Natural killer cell treated with Interleukin-12 subunit alpha and Interleukin-12 subunit beta and Interleukin-15 and Interleukin-18, amount 100 ng/mL, for 72 hours (primary cell): ENCODE measurements around the gene MAP4K2. TPM values are rescaled to one million over a fixed set of nuclear protein-coding genes. Genes with fewer than 3 reads are reported as not detected.
"Not testable (repeated sequence)": the region's sequence is repeated elsewhere in the genome, so short reads cannot be mapped to it uniquely, and the experiment has no call there.

Experiments used
- ATAC-seq, 2 donors: fragments of 150-1000 bp; cut with Tn5 transposase in 1 of 2; sonication (Bioruptor Pico), chemical (Tn5 transposase) in 1 of 2; 2 replicates each; pipeline ENCODE4 v1.10.0; 2021
- DNase-seq: peaks from one replicate; pipeline ENCODE4 v3.0.0; 2022; ENCODE audit warnings: low spot score
- H3K27ac Mint-ChIP-seq, 2 donors: 1 replicate in 1 of 2; 2 replicates in 1 of 2; pipeline ENCODE4 v1.8.0; 2022; ENCODE audit warnings: mixed read lengths in 2 of 2, mild to moderate bottlenecking in 1 of 2, moderate library complexity in 1 of 2
- H3K27me3 Mint-ChIP-seq, 2 donors: 1 replicate in 1 of 2; 2 replicates in 1 of 2; pipeline ENCODE4 v1.8.0; 2022; ENCODE audit warnings: mixed read lengths in 2 of 2
- H3K36me3 Mint-ChIP-seq: one replicate; pipeline ENCODE4 v1.8.0; 2022; ENCODE audit warnings: mixed read lengths
- H3K4me1 Mint-ChIP-seq, 2 donors: 1 replicate in 1 of 2; 2 replicates in 1 of 2; pipeline ENCODE4 v1.8.0; 2022; ENCODE audit warnings: low read depth in 2 of 2, mixed read lengths in 2 of 2, mild to moderate bottlenecking in 1 of 2
- H3K4me3 Mint-ChIP-seq: one replicate; pipeline ENCODE4 v1.8.0; 2022; ENCODE audit warnings: mixed read lengths
- H3K9me3 Mint-ChIP-seq: 2 replicates; pipeline ENCODE4 v1.8.0; 2022; ENCODE audit warnings: mixed read lengths
- total RNA-seq, 2 donors: library from RNA; stranded (reverse); gene quantifications; one replicate each; pipeline ENCODE4 v1.2.3, GENCODE V29; 2022

MAP4K2 gene
- 10 to 100 TPM; 17.6 to 47.1 TPM for total RNA-seq

DNA sequence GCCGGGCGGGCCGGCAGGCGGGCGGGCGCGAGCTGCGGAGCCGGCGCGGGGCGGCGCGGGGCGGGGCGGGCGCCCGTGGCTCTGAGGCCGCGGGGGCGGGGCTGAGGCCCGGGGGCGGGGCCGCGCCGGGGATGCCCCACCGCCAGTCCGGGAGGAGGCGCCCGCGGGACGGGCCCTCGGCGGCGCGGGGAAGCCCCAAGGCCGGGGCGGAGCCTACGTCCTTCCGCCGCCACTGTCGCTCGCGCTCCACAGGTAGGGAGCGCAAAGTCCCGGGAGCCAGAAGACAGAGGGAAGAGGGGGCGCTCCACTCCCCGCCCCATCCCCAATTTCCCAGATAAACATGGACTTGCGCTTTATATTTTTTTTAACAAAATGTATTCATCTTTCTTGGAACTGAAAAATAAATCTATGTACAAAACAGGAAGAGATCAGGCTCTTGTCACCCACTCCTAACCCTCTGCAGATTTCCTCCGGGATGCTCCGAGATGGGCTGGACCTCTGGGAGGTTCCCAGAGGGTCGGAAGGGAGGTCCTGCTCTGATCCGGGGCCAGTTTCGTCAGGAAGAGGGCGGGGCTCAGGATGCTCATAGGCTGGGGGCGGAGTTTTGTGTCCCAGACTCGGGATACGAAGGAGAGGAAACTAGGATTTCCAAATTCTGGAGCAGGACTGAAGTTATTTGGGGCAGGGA is at the start of gene MAP4K2:
Gene MAP4K2 (minus strand): TSS at position 57 of the 688 bp plus-strand sequence. CDS start 65 bp downstream, outside the sequence.
- Mint-ChIP-seq H3K36me3 (no peaks in the 10 kb centered on the region), H3K4me1 (peaks cover 11 to 13% of the 10 kb centered on the region in 2 donors), H3K4me3 (peak within 1 kb of the TSS; percentile 92), H3K9me3 (no peaks in the 10 kb centered on the region), H3K27me3 (no peaks in the 10 kb centered on the region), H3K27ac (peak within 1 kb of the TSS; percentile 70 to 92)
- ATAC-seq, result peak; percentile 97 to 98
- peak; percentile 91 for DNase-seq

DNA sequence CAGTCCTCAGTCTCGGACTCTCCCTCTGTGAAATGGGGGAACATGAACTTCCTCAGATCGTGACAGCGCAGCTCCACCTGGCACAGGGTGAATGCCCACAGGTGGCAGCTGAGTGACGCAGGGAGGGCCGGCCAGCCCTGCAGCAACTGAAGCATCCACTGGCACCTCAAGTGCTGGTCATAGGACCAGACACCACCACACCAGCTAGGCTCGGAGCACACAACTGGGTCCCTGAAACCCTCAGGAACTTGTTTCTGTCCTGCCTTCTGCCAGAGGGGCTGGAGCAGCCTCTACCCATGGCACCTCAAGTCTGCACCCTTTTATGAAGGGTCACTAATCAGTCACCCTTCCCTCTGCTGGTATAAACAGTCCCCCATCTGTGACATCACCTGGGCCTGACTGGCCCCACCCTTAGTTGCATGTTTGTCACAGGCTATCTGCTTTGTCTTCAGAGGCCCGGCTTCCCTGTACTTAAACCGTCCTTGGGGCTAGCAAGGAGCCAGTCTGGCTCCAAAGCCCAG is 48.9 kb upstream of the MAP4K2 start:
- no peak for DNase-seq
- Mint-ChIP-seq H3K27ac (peak overlapping the region; percentile 78 to 92), H3K9me3 (no peaks in the 10 kb centered on the region), H3K4me1 (peaks cover 75 to 76% of the 10 kb centered on the region in 2 donors), H3K27me3 (no peaks in the 10 kb centered on the region), H3K36me3 (peaks cover 6% of the 10 kb centered on the region), H3K4me3 (peak overlapping the region; percentile 80)
- no peak for ATAC-seq

DNA sequence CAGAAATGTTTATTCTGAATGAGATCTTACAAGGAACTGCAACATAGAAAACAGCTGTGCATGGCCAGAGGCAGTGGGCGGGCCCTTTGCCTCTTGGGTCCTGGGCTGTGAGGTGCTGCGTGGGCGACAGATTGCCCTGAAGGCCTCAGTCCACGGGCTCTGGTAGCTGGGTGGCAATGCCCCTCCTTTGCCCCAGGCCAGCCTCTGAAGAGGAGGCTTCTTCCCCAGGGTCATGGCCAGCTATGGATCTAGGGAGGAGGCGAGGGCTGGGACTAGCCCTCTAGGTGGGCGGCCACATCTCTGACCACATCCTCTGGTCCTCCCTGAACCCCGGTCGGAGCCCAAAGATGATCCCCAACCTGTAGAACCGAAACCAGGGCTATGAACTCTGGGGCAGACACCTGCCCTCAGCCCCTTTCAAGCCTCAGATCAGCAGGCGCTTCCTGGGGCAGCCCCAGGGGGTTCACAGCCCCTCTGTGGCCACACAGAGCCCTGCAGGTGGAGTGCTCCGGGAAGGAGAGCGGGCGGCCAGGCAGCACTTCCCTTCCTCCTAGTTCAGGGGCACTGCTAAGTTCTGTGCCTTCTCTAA is 48.1 kb upstream of the MAP4K2 start:
- ATAC-seq (peak; percentile 62 to 74), DNase-seq (peak; percentile 89)
- Mint-ChIP-seq H3K4me1 (peaks cover 69 to 71% of the 10 kb centered on the region in 2 donors), H3K4me3 (peak overlapping the region; percentile 80), H3K9me3 (no peaks in the 10 kb centered on the region), H3K27me3 (no peaks in the 10 kb centered on the region), H3K27ac (peak overlapping the region; percentile 78 to 92), H3K36me3 (peaks cover 6% of the 10 kb centered on the region)

DNA sequence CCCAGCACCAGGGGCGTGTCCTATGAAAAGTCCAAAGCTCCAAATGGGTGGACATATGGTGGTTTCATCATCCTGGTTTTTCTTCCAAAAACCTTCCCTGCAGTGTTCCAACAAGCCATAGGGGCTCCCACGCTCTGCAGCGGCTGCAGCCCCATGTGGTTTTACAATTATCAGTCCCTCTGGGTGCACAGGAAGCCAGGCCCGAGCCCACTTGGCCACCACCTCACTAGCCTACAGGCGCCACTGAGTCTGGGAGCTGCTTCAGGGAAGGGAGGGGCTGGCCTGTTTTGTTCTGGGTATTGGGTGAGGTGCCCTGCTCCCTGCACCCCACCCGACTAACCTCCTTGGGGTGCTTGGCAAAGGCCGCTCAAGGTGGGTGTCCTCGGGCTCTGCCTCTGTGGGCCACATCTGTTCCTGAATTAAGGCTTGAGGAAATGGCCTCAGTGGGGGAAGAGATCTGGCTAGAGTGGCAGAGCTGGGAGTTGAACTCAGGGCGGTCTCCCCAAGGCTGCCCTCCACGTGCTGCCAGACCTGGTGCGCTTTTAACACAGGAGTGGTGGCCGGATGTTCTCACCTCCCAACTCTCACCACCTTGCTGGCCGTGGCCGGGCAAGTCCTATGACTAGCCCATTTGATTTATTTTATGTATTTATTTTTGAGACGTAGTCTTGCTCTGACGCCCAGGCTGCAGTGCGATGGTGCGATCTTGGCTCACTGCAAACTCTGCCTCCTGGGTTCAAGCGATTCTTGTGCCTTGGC is 46.8 kb upstream of the MAP4K2 start:
- Mint-ChIP-seq H3K27ac (peak overlapping the region; percentile 46 to 69), H3K4me3 (no peak overlapping the region), H3K9me3 (no peaks in the 10 kb centered on the region)

DNA sequence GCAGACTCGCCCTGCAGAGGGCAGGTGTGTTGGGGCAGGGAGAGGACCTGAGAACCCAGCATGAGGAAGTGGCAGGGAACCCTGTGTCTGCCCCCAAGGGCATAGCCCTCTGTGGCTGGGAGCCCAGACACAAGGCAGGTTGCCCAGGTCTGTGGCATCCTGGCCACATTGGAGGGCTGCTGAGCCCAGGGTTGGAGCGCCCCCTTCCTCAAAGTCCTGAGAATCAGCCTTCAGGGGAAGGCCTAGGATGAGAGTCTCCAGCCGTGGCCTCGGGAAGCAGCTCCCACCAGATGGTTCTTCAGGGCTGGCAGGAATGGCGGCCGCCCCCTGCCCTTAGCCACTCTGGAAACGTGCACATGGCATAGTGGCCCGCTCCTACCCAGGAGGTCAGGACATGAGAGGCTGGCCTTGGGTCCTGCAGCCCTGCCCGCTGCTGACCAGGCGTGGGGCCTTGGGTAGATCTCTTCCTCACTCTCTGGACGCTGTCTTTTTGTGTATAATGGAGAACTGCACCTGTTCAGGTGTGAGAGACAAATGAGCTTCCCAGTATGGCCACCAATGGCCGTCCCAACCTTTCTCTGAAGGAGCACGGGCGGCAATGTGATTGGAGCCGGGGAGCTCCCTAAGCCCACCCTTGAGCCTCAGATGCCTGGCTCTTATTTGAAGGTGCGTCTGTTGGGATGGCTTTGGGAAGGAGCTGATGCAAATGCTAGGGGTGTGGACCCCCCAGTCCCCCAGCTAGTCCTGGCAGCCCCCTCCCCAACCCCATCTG is 46.0 kb upstream of the MAP4K2 start:
- ATAC-seq (no peak), DNase-seq (no peak)
- peaks cover 57 to 59% of the 10 kb centered on the region in 2 donors for H3K4me1 Mint-ChIP-seq
- no peaks in the 10 kb centered on the region for H3K27me3 Mint-ChIP-seq
- peak overlapping the region; percentile 27 for H3K4me3 Mint-ChIP-seq
- H3K36me3 Mint-ChIP-seq, result no peaks in the 10 kb centered on the region
- no peaks in the 10 kb centered on the region for H3K9me3 Mint-ChIP-seq
- peak overlapping the region; percentile 46 to 69 for H3K27ac Mint-ChIP-seq

More for the DNA sequence above, 46.8 kb upstream of the MAP4K2 start:
- Mint-ChIP-seq H3K36me3 (no peaks in the 10 kb centered on the region), H3K4me1 (peaks cover 62 to 64% of the 10 kb centered on the region in 2 donors), H3K27me3 (no peaks in the 10 kb centered on the region)
- DNase-seq (no peak), ATAC-seq (no peak)

DNA sequence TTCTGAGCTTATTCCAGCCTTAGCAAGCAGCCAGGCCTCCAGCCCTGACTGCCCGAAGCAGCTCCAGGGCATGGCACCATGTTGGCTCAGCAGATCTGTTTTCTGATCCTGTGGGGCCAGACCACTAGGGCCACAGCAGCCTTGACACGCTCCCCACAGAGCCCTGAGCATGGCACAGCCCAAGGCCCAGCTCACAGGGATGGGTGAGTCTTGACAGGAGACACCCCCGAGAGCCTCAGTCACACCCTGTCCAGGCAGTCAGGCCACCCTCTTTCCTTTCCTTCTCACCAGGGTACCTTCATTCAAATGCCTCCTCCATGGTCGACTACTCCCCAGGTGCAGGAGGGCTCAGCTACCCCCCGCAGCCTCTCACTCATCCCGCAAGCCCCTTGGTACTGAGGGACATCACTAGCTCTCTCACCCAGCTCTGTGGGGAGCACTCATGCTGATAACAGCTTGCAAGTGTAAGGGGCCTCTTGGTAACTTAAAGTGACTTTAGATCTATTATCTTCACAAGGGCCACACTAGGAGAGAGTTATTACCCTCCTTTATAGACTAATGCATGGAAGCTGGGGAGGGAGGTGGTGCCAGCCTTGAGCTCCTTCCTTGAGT is 45.3 kb upstream of the MAP4K2 start:
- H3K27ac Mint-ChIP-seq, result peak overlapping the region; percentile 46 to 69
- peaks cover 56 to 60% of the 10 kb centered on the region in 2 donors for H3K4me1 Mint-ChIP-seq
- peak overlapping the region; percentile 1 for H3K4me3 Mint-ChIP-seq
- H3K36me3 Mint-ChIP-seq, result no peaks in the 10 kb centered on the region
- H3K9me3 Mint-ChIP-seq, result no peaks in the 10 kb centered on the region
- ATAC-seq (no peak), DNase-seq (no peak)
- no peaks in the 10 kb centered on the region for H3K27me3 Mint-ChIP-seq

DNA sequence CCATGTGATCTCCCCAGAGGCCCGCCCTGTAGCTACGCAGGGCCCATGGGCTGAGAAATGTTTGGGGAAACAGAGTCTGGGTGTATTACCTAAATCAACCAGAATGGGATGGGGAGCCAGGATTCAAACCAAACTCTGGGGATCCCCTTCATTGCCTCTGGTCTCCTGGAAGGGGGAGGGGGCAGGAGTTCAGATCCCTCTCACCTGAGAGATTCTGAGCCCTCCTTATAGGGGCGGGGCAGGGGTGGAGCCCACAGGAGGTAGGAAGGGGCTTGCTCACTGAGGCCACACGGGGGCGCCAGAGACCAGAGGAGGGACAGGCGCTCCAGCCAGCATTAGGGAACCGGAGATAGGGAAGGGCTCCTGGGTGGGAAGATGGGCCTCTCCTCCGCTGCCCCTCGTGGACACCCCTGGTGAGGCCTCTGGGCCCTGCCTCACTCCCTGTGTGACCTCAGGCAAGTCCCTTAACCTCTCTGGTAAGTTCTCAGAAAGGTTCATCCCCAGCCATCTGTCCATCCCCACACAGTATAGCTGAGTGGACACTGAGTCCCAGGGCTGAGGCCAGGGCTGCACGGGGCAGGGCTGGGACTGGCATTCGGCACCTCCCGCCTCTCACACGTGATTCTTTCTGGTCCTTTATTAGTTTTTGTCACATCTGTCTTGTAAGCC is 44.1 kb upstream of the MAP4K2 start:
- Mint-ChIP-seq H3K4me3 (no peak overlapping the region), H3K9me3 (no peaks in the 10 kb centered on the region), H3K27me3 (no peaks in the 10 kb centered on the region), H3K27ac (no peak overlapping the region), H3K36me3 (no peaks in the 10 kb centered on the region), H3K4me1 (peaks cover 46 to 48% of the 10 kb centered on the region in 2 donors)
- peak; percentile 92 for DNase-seq
- ATAC-seq, result peak; percentile 79 to 83

DNA sequence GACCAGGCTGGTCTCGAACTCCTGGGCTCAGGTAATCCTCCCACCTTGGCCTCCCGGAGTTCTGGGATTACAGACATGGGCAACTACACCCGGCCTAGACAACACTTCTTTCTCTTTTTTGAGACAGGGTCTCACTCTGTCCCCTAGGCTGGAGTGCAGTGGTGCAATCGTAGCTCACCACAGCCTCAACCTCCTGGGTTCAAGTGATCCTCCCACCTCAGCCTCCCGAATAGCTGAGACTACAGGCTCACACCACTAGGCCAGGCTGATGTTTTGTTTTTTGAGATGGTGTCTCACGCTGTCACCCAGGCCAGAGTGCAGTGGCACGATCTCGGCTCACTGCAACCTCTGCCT is 42.7 kb upstream of the MAP4K2 start:
- H3K4me1 Mint-ChIP-seq, result peaks cover 32 to 35% of the 10 kb centered on the region in 2 donors
- ATAC-seq, result not testable (repeated sequence)

DNA sequence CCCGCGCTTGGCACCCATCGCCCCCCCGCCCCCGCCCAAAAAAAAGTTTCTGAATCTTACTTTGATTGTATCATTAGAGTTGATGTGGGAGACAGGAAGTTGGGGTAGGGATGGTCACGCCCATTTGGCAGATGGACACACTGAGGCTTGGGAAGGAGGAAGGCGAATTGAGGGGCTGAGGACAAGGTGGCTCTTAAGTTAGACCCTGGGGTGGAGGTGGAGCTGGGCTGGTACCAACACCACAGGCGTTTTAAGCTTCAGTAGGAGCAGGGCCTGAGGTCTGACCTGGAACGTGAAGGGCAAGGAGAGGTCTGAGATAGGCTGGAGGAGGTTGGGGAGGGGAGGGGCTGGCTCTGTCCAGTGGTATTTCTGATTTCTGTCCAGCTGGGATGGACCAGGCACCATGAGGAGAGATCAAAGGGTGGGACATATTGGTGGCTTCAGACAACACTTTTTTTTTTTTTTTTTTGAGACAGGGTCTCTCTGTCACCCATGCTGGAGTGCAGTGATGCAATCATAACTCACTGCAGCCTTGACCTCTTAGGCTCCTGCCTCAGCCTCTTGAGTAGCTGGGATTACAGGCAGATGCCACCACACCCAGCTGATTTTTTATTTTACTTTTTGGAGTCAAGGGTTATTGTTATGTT is 42.2 kb upstream of the MAP4K2 start:
- Mint-ChIP-seq H3K27ac (peak overlapping the region; percentile 41 to 47), H3K36me3 (no peaks in the 10 kb centered on the region), H3K27me3 (no peaks in the 10 kb centered on the region), H3K9me3 (no peaks in the 10 kb centered on the region), H3K4me1 (peaks cover 31 to 34% of the 10 kb centered on the region in 2 donors), H3K4me3 (peak overlapping the region; percentile 70)
- DNase-seq, result no peak
- ATAC-seq, result no peak

More for the DNA sequence above, 42.7 kb upstream of the MAP4K2 start:
- Mint-ChIP-seq H3K27ac (peak overlapping the region in 1 of 2 donors; percentile 41), H3K4me3 (peak overlapping the region; percentile 70)
- not testable (repeated sequence) for H3K9me3 Mint-ChIP-seq, H3K36me3 Mint-ChIP-seq, DNase-seq, H3K27me3 Mint-ChIP-seq

DNA sequence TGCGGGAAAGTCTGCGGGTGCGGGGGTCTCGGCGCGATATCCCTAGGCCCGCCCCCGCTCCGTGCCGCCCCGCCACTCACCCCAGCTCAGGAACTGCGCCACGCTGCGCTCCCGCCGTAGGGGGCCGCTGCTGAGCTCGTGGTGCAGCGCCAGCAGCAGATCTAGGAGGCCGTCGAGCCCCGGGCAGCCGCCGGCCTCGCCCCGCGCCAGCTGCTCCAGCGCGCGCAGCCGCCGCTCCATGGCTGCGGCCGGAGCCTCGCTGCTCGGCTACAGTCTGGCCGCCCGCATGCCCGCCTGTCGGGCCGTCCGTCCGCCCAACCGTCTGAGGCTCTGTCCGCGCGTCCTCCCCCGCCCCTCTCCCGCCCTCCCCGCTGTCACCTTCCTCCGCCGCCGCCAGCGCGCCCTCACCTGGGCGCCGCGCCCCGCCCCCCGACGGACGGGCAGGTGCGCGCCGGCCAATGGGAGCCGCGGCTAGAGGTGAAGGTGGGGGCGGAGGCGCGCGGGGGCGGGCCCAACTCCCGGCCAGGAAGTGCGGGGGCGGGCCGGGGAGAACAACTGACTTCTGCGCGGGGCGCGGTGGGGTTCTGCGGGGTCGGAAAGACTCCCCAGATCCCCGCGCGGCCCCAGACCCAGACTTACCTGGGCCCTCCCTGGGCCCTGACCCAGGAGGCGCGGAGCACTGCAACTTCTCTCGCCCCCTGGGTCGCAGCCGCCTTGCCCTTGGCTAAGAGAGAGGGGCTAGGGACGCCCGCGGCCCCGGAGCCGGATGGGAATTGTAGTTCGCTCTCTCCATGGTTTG is 41.5 kb upstream of the MAP4K2 start, which contains the start of gene CDC42BPG:
Gene CDC42BPG (minus strand): TSS at position 324 of the 799 bp plus-strand sequence. CDS start 84 bp downstream, at position 240.
- ATAC-seq (peak; percentile 77 to 78), DNase-seq (peak; percentile 85)
- Mint-ChIP-seq H3K27ac (peak within 1 kb of the TSS; percentile 47 to 71), H3K9me3 (no peaks in the 10 kb centered on the region), H3K27me3 (no peaks in the 10 kb centered on the region), H3K4me3 (peak within 1 kb of the TSS; percentile 70), H3K36me3 (no peaks in the 10 kb centered on the region), H3K4me1 (peaks cover 28 to 32% of the 10 kb centered on the region in 2 donors)

DNA sequence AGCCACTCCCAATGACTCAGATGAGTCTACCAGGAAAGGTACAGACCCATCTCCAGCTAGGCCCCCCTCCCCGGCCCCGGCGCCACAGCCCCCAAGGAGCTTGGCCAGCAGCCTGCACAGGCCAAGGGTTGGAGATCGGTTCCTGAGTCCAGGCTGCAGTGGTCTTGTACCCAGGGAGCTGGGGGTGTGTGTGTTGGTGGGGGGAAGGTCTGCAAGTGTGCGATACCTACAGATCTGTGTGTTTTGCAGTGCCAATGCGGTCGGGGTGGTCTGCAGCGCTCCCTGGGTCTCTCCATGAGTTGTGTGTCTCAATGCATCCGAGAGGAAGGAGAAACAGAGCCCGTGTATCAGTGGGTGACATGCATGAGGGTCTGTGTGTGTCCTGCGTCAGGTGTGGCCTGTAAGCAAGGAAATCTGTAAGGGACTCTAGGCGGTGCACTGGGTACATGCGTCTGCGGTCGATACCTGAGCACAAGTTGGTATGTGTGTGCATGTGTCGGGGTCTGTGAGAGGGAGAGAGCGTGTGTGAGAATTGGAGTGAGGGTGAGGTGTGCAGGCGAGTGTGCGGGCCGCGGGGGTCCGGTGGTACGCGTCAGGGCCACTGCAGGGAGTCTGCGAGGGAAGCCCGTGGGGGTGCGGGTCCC is 40.8 kb upstream of the MAP4K2 start:
- ATAC-seq (no peak), DNase-seq (no peak)
- H3K4me1 Mint-ChIP-seq, result peaks cover 21 to 26% of the 10 kb centered on the region in 2 donors
- H3K27ac Mint-ChIP-seq, result peak overlapping the region in 1 of 2 donors; percentile 71
- no peaks in the 10 kb centered on the region for H3K36me3 Mint-ChIP-seq
- no peaks in the 10 kb centered on the region for H3K9me3 Mint-ChIP-seq
- peak overlapping the region; percentile 66 for H3K4me3 Mint-ChIP-seq
- no peaks in the 10 kb centered on the region for H3K27me3 Mint-ChIP-seq
